Measurements from ENCODE around the gene FKBP6.
"Not testable (repeated sequence)": the region's sequence is repeated elsewhere in the genome, so short reads cannot be mapped to it uniquely, and the experiment has no call there.

Gene FKBP6

GRCh38 chr7:73377413-73378200 is 49.6 kb downstream of the FKBP6 start:
- DNase-seq, H3K9me3 Mint-ChIP-seq, CTCF ChIA-PET, H3K4me3 Mint-ChIP-seq, H3K4me1 Mint-ChIP-seq, H3K36me3 Mint-ChIP-seq, H3K27ac Mint-ChIP-seq: not testable (repeated sequence)
- H3K27me3 Mint-ChIP-seq, result peaks cover 63% of the 10 kb centered on the region

- H3K36me3 Mint-ChIP-seq, result peaks cover 2% of the 10 kb centered on the region
- no peak overlapping the region for H3K27ac Mint-ChIP-seq
- DNase-seq, result no peak
- CTCF ChIA-PET, result interaction anchor here (1.5 kb wide), 1 partner anchor 59 kb away, joined by 5 read pairs; no protein-coding TSS in a partner anchor
- peaks cover 28% of the 10 kb centered on the region for H3K27me3 Mint-ChIP-seq
- H3K9me3 Mint-ChIP-seq, result peaks cover 13% of the 10 kb centered on the region
- H3K4me1 Mint-ChIP-seq, result no peaks in the 10 kb centered on the region
- H3K4me3 Mint-ChIP-seq, result no peak overlapping the region
These were observed 55.1 kb downstream of the FKBP6 start for GRCh38 chr7:73382934-73383503.

- no peak overlapping the region for H3K27ac Mint-ChIP-seq
- H3K4me1 Mint-ChIP-seq, result no peaks in the 10 kb centered on the region
- peaks cover 6% of the 10 kb centered on the region for H3K27me3 Mint-ChIP-seq
- peaks cover 2% of the 10 kb centered on the region for H3K36me3 Mint-ChIP-seq
- no peak overlapping the region for H3K4me3 Mint-ChIP-seq
- H3K9me3 Mint-ChIP-seq, result peaks cover 22% of the 10 kb centered on the region
- DNase-seq, result no peak
- CTCF ChIA-PET, result no interaction called here
These were observed 59.4 kb downstream of the FKBP6 start for GRCh38 chr7:73387221-73387828.

DNA sequence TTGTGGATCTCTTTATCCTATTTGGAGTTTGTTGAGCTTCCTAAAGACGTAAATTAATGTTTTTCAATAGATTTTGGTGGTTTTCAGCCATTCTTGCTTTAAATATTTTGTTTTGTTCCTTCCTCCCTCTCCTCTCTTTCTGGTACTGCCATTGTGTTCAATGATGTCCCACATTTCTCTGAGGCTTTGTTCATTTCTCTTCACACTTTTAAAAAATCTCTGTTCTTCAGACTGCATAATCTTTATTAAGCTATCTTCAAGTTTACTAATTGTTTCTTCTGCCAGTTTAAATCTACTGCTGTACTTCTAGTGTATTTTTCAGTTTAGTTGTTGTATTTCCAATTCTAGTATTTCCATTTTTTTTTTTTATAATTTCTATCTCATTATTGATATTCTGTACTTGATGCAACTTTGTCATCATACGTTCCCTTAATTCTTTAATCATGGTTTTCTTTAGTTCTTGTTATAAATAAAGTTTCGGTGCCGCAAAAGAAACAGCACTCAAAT is 60.0 kb downstream of the FKBP6 start:
- Mint-ChIP-seq H3K9me3 (peaks cover 22% of the 10 kb centered on the region), H3K4me1 (no peaks in the 10 kb centered on the region), H3K4me3 (no peak overlapping the region), H3K27ac (no peak overlapping the region), H3K36me3 (peaks cover 2% of the 10 kb centered on the region), H3K27me3 (peaks cover 6% of the 10 kb centered on the region)
- CTCF ChIA-PET, result no interaction called here
- DNase-seq, result no peak

DNA sequence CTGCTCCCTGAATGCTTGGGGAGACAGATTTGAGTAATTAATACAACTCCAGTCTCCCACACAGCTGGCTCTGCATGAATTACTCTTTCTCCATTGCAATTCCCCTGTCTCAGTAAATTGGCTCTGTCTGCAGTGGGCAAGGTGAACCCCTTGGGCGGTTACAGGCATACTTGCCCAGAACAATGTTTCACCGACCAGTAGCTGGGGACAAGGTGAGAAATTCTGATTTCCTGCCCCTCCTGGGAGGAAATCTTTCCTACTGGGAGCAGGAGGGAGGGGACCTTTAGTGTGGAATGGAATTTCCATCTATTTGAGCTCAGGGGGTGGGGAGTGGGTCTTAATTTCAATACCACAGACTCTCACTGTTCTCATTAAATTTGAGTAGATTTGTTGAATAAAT is 63.4 kb downstream of the FKBP6 start:
- Mint-ChIP-seq H3K27me3 (peaks cover 23% of the 10 kb centered on the region), H3K27ac (no peak overlapping the region), H3K4me3 (no peak overlapping the region), H3K9me3 (peaks cover 24% of the 10 kb centered on the region), H3K4me1 (no peaks in the 10 kb centered on the region), H3K36me3 (peaks cover 2% of the 10 kb centered on the region)
- DNase-seq, result no peak
- CTCF ChIA-PET, result interaction anchor here (0.7 kb wide), 1 partner anchor 113 kb away, joined by 3 read pairs; no protein-coding TSS in a partner anchor

DNA sequence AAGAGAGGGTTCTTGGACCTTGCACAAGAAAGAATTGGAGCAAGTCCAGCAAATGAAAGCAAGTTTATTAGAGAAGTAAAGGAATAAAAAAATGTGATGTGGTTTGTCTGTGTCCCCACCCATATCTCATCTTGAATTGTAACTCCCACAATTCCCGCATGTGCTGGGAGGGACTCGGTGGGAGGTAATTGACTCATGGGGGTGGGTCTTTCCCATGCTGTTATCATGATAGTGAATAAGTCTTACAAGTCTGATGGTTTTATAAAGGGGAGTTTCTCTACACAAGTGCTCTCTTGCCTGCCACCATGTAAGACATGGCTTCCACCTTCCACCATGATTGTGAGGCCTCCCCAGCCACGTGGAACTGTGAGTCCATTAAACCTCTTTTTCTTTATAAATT is 66.5 kb downstream of the FKBP6 start:
- no peak overlapping the region for H3K27ac Mint-ChIP-seq
- H3K27me3 Mint-ChIP-seq, result peaks cover 28% of the 10 kb centered on the region
- no peak overlapping the region for H3K4me3 Mint-ChIP-seq
- peaks cover 5% of the 10 kb centered on the region for H3K9me3 Mint-ChIP-seq
- no peaks in the 10 kb centered on the region for H3K4me1 Mint-ChIP-seq
- H3K36me3 Mint-ChIP-seq, result no peaks in the 10 kb centered on the region
- DNase-seq, result no peak
- CTCF ChIA-PET, result no interaction called here

- peaks cover 2% of the 10 kb centered on the region for H3K4me1 Mint-ChIP-seq
- H3K27me3 Mint-ChIP-seq, result peaks cover 28% of the 10 kb centered on the region
- no peak overlapping the region for H3K4me3 Mint-ChIP-seq
- H3K36me3 Mint-ChIP-seq, result no peaks in the 10 kb centered on the region
- CTCF ChIA-PET, result no interaction called here
- no peak overlapping the region for H3K27ac Mint-ChIP-seq
- peaks cover 3% of the 10 kb centered on the region for H3K9me3 Mint-ChIP-seq
- DNase-seq, result no peak
These were observed 67.9 kb downstream of the FKBP6 start for GRCh38 chr7:73395538-73396503.

- peaks cover 3% of the 10 kb centered on the region for H3K9me3 Mint-ChIP-seq
- no peak overlapping the region for H3K27ac Mint-ChIP-seq
- peaks cover 2% of the 10 kb centered on the region for H3K4me1 Mint-ChIP-seq
- H3K36me3 Mint-ChIP-seq, result no peaks in the 10 kb centered on the region
- no peak overlapping the region for H3K4me3 Mint-ChIP-seq
- peaks cover 22% of the 10 kb centered on the region for H3K27me3 Mint-ChIP-seq
- CTCF ChIA-PET, result no interaction called here
- no peak for DNase-seq
These were observed 69.7 kb downstream of the FKBP6 start for GRCh38 chr7:73397521-73398281.

DNA sequence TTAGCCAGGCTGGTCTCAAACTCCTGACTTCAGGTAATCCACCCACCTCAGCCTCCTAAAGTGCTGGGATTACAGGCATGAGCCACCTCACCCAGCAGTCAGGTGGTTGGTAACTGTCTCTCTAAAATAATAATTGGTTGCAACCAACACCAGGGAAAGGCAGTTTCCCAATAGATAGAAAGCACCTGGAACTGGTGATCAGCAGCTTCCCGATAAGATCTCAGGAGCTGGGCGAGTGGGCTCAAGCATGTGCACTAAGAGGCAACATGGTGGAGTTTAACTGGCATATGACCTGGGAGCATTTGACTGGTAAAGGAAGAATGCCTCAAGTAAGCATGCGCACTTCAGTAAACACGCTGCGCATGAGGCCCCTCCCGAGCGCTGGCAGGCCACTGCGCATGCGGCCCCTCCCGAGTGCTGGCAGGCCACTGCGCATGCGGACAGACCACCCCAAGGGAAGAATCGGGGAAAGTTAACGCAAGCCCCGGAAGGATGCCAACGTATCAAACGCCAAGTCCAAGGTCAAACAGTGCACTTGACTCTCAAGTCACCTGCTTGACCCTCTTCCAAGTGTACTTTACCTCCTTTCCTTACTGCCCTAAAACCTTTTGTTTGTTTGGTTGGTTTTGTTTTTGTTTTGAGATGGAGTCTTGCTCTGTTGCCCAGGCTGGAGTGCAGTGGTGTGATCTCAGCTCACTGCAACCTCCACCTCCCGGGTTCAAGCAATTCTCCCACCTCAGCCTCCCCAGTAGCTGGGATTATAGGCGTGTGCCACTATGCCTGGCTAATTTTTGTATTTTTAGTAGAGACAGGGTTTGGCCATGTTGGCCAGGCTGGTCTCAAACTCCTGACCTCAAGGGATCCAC is 71.5 kb downstream of the FKBP6 start:
- H3K4me1 Mint-ChIP-seq, H3K27ac Mint-ChIP-seq, H3K4me3 Mint-ChIP-seq, H3K9me3 Mint-ChIP-seq, CTCF ChIA-PET, H3K36me3 Mint-ChIP-seq: not testable (repeated sequence)
- H3K27me3 Mint-ChIP-seq, result peaks cover 13% of the 10 kb centered on the region
- peak; percentile 60 for DNase-seq

DNA sequence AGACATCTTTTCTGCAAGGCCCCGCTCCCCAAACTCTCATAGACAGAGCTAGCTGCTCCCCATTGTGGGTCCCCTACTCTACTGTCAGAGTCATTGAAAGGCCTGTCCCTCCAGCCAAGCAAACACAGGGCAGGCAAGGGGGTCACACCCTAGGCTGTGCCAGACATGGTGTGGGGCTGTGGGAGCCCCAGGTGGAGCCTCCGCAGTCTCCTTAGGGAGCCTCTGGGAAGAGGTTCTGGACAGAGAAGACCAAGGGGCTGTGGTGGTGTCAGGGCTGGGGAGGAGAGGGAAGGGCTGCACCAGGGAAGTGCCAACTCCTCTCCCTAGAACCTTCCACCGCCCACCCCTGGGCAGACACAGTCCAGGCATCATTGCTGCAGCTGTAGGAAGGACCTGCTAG is 76.9 kb downstream of the FKBP6 start:
- H3K9me3 Mint-ChIP-seq, H3K27me3 Mint-ChIP-seq, H3K4me3 Mint-ChIP-seq, H3K27ac Mint-ChIP-seq, H3K4me1 Mint-ChIP-seq, CTCF ChIA-PET, H3K36me3 Mint-ChIP-seq, DNase-seq: not testable (repeated sequence)
